DND-41 (cell line): ENCODE data around the gene COL4A6.

Experiments
- EZH2 ChIP-seq: IDR thresholded peaks from 3 replicates; pipeline ENCODE4 v1.6.1; 2012; ENCODE audit warnings: borderline replicate concordance, low read depth, mild to moderate bottlenecking, moderate library complexity, low read length, inconsistent platforms; ENCODE audit not compliant: severe bottlenecking
- TF ChIP-seq, protein P1 (sequence below): IDR thresholded peaks from 2 replicates; pipeline ENCODE4 v1.5.1; 2012; ENCODE audit warnings: borderline replicate concordance, low read length, moderate library complexity, mild to moderate bottlenecking; ENCODE audit not compliant: poor library complexity, severe bottlenecking; ENCODE audit errors: extremely low read depth

DNA sequence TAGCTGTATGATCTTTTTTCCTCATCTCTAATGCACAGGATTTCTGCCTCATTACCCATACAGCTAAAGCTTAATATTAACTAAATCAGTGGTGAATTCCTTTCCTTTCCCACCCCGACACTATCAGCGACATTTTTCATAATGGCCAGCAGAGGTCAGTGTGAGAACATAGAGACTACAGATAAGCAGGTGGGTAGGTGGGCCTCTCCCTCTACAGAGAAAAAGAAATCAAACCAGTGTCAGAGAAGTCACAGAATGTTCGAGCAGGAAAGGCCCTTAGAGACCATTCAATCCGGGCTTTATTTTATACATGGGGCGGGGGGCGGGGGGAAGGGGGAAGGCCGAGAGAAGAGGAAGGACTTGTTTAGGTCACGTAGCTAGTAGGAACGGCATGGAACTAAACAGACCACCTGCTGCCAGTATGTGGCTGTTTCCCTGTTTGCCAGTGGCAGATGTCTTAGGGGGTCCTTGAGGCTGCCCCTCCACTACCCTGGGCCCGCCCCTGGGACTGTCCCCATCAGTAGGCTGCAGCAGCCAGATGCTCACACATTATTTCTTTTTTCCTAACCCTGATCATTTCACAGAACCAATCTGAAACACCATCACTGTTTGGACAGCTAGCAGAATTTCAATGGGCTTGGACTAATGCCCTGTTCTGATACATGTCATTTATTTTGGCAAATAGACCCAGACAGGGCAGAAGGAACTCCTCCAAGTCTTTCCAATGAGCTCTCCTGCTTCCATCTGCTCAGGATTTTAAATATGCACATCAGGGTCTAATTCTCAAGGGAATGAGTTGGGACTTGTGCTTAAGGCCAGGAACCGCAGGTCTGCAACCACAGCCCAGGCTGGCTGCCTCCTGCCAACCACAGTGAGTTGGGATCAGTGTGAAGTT is 213.2 kb downstream of the COL4A6 start:
- TF ChIP-seq, protein P1, sequence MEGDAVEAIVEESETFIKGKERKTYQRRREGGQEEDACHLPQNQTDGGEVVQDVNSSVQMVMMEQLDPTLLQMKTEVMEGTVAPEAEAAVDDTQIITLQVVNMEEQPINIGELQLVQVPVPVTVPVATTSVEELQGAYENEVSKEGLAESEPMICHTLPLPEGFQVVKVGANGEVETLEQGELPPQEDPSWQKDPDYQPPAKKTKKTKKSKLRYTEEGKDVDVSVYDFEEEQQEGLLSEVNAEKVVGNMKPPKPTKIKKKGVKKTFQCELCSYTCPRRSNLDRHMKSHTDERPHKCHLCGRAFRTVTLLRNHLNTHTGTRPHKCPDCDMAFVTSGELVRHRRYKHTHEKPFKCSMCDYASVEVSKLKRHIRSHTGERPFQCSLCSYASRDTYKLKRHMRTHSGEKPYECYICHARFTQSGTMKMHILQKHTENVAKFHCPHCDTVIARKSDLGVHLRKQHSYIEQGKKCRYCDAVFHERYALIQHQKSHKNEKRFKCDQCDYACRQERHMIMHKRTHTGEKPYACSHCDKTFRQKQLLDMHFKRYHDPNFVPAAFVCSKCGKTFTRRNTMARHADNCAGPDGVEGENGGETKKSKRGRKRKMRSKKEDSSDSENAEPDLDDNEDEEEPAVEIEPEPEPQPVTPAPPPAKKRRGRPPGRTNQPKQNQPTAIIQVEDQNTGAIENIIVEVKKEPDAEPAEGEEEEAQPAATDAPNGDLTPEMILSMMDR, result peak; percentile 63
- TF ChIP-seq EZH2, result no peak
